CD4-positive, alpha-beta T cell treated with Interleukin-21 for 1 hour (primary cell): ENCODE measurements around the gene TENM4.

Experiments
- DNase-seq: peaks from one replicate; pipeline ENCODE4 v3.0.0-alpha.2; 2020

Gene TENM4

DNA sequence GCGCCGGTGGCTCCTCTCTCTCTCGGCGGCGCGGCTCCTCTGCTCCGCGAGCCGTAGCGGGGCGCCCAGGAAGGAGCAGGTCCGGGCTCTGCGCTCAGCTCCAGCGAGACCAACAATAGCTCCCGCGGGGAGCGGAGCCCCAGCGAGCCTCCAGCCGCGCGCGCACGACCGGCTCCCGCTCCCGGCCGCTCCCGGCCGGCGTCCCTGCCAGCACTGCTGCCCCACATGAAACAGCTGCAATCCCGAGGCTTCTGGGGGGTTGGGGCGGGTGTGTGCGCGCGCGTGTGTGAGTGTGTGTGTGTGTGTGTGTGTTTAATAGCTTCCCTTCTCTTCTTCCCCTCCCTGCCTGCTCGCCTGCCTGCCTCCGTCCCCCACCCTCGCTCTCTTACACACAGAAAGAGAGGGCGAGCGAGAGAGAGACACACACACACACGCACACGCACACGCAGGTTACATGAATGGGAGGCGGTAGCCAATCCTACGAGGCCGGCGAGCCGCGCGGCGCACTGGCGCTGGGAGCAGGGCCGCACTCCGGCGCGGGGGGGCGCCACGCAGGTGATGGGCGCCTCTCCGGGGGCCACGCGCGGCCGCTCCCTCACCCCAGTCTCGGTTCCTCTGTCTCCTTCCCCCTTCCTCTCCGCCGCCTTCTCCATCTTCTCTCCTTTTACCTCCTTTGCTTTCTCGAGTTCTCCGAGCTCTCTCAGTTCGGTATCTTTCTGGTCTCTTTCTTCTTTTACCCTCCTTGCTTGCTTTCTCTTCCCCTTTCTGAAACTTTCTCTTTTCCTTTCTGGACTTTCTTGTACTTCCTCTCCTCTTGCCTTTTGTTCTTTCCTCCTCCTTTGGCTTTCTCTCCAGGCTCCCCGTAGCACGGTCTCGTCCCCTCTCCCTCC, at the start of gene TENM4:
Gene TENM4, minus strand, starts transcription at position 460 of the 890 bp plus-strand sequence. CDS start 371,086 bp downstream, outside the sequence.
- DNase-seq, result no peak

DNA sequence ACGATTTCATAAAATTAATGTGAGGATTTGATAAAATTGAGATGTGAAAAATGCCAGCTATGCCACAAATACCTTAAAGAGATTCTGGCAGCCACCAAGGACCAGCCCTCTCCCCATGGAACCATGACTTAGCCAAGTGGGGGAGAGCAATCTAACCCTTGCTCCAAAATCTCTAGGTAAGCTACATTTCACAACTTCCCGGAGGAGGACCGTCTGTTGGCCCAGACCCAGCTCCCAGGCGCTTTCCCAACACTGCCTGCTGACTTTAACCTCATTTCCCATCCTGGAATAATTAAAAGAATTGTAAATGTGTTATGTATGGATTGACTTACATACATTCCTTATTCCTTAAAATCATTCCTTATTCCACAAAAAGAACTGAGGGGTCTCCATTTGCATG, 47.5 kb upstream of the TENM4 start:
- DNase-seq, result no peak

DNA sequence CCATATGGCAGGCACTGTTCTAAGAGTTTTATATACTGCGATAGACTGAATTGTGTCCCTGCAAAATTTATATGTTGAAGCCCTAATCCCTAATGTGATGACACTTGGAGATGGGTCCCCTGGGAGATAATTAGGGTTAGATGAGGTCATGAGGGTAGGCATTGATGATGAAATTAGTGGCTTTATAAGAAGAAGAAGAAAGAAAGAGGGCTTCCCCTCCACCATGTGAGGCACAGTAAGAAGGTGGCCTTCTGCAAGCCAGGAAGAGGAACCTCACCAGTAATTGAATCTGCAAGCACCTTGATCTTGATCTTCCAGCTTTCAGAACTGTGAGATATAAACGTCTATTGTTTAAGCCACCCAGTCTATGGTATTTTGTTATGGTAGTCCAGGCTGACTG, 46.6 kb upstream of the TENM4 start:
- no peak for DNase-seq

DNA sequence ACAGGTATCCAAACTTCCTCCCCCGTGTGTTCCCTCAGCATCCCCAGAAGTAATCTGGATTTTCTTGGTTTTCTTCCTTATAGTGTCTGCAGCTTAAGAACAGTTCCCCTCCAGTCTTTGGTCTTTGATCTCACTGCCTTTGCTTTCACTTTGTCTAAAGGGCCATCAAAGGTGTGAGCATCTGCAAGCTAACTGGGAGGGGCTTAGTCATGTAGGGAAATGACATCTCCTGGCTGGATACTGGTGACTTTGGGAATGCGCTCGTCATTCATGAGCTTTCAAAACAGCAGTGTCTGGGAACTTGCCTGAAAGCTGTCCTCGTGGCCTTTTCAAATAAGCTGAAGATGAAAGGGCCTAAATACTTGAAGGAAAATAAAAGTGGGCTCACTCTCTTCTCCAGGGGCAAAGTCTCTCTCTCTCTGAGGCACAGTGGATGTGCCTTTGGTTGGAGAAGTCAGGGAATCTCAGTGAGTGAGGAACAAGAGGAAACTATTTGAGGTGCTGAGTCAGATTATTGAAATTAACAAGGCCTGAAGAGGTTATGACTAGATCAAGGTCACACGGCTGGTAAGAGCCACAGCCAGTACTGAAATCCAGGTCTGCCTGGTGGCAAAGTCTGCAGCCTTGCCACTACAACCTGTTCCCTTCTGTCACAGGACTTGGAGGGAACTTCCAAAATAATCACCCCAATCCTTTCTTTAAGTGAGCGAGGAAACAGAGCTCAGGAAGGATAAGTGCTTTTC, 45.6 kb upstream of the TENM4 start:
- no peak for DNase-seq

DNA sequence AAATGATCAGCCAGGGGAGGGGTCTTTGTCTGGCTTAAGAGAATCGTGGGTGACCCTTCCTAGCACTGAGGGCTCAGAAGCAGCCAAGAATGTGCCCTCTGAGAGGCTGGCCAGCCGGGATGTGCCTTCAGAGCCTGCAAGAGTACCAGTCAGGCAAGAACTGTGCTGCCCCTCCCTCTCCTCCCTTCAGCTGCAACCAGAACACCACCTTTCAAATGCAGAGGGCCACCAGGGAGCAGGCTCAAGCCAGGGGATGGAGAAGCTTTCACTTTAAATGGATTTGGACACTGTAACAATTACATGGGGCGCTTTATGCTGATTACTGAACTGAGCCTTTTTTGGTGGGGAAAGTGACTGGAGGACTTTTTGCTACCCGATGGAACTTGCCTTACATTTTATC, 44.9 kb upstream of the TENM4 start:
- no peak for DNase-seq

DNA sequence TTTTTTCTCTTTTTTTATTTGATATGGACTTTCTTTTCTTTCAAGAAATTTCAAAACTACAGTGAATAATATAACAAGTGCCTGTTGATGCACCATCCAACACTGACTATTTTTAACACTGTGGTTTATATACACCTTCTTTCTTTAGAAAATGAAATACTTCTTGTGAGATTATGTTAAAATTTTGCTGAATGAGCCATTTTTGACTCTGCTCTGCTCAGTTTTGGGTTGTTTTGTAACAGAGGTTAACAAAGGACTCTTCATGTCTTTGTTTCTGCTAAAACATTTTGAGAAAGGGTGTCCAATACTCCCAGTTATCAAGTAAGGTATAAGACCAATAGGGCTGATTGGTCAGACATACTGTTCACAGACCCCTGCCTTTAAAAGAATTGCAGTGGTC, 44.0 kb upstream of the TENM4 start:
- no peak for DNase-seq

DNA sequence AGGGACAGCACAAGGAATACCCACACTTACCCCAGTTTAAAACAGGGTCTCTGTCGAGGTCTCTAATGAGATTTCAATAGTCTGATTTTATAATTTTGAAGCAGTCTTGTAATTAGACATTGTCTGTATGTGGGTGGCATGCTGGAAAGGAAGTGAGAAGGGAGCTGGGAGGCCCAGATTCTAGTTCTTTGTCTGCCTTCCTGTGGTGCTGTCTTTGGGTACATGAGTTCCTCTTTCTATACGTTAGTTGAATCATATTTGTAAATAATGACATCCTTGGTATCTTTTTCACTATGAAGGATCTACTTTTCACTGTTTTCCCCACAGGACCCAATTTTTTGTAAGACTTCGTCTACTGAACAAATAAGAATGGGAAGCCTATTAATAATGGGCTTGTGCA, 42.0 kb upstream of the TENM4 start:
- DNase-seq, result no peak

DNA sequence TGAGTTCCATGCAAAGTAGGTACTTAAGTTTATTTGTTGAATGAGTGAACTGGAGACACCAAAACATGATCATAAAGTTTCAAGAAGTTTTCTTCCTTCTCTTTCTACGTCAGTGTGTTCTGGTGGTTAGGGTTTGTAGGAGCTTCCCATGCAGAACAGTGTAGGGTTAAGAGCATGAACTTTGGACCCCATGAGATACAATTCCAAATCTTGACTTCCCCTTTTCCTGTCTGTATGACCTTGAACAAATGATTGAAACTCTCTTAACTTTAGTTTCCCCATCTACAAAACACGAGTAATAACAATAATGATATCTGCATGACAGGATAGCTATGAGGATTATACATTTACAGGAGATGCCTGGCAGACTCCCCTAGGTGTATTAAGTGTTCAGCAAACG, 41.0 kb upstream of the TENM4 start:
- no peak for DNase-seq

DNA sequence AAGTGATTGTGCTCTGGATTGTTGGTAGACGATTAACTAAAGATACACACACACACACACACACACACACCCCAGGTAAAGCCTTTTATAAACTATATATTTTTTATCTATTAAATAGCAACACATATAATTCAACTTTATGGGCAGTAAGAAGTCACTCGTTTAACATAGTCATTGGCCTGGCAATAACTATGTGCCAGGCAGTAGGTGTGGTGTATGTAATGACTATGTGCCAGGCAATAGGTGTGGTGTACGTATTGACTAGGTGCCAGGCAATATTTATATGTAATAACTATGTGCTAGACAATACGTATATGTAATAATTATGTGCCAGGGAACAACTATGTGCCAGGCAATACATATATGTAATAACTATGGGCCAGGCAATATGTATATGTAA, 40.0 kb upstream of the TENM4 start:
- DNase-seq, result no peak

DNA sequence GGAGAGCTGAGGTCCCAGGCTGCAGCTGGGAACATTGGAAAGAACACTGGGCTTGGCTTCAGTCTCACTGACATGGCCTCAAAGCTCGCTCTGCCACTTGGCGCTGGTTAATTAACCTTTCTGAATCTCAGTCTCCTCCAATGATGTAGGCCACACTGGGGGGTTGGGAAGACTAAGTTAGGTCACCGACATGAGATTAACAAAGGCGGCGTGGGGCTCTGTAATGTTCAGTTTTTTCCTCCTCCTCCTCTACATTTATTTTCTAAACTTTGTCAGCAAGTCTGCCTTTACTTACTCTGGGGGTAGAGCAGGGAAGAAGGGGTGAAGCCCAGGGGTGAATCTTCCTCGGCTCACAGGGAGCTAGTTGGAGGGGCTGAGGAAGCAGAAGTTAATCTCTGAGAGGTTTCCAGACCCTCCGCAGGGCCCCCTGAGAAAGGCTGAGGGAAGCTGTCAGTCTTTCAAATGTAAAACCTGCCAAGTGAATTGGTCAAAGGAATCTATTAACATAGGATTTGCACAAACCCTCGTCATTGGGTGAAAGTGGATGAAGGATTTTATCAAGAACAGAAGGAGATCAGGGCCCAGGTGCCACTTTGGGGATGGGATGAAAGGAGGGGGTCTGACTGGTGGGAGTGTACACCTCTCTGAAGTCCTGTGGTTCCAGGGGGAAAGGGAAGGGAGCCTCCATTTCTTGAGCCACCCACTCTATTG, 32.1 kb upstream of the TENM4 start:
- no peak for DNase-seq

DNA sequence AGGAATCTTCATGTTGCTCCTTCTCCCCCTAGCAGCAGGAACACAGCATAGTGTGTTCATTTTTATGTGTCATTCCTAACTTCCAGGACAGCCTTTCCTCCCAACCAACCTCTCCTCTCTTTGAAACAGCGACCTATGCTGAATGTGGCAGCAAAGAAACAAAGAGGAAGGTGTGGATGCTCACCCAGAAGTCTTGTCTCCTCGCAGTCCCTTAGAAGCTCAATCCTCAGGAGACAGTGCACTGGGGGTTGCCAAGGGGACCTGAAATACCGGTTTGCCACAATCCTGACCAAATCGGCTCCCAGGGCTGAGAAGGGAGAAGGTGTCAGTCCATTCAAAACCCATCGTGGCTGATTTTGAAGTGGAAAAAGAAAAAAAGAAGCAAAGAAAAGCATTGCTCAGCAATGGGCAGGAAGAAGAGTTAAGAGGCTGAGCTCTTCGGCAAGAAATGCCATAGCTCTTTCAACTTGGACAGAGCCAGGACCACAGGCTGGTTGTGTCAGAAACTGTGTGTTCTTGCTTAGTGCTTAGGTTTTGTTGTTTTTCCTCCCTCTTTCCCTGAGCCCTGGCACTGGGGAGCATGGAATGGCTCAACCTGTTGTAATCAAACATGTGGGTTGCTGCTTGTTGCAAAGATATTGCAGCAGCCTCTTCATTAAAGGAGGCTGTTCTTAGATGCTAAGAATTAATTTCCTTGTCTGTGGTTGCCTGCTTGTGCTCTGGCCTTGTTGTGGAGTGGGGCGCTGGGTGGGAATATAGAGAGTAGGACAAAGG, 30.4 kb upstream of the TENM4 start:
- no peak for DNase-seq

DNA sequence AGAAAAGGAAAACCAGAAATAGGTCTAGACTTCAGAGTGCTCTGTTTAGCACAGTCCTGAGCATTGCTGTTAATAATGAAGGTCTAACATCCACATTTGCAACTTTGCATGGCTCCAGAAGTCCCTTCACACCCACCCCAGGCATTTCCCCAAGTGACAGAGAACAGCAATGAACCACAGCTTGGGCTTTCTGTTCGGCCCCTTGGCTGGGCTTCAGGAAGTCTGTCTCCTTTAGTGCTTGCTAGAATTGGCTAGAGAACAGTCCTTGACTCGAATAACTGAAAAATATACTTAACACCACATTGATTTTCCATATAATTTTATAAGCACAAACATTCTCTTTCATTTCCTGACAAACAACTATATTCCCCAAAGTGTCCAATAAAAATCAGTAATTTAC, 29.3 kb upstream of the TENM4 start:
- no peak for DNase-seq

DNA sequence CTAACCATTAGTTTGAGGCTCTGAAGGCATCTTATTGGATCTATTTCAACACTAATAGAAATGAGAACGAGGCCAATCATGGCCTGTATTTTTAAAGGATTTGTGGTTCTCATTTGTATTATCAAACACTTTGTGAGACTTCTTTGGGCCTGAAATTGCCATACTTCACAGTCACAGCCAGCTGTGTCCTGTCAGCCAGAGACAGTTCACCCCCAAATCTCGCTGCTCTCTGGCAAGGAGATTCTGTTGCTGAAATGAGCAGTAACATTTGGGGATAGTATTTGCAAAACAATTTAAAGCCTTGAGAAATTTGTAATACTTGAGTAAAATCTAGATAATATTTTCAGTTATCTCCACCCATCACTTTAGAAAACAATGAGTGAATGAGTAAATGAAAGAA, 26.9 kb upstream of the TENM4 start:
- no peak for DNase-seq

DNA sequence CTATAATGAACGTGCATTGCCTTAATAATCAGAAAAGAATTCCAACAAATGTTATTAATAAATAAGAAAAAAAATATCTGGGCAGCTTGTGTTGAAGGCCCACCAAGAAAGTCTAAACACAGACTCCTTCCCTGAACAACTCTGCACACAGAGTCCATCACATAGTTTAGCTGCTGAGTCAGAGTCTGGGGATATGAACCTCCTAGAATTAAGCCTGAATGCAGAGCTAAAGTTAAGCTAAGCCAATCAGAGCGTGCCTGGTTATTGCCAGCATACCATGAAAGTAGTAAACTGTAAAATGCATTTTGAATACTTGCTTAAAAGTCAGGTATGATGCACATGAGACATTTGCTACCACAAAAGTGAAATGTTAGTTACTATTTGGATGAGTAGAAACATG, 25.6 kb upstream of the TENM4 start:
- DNase-seq, result no peak

DNA sequence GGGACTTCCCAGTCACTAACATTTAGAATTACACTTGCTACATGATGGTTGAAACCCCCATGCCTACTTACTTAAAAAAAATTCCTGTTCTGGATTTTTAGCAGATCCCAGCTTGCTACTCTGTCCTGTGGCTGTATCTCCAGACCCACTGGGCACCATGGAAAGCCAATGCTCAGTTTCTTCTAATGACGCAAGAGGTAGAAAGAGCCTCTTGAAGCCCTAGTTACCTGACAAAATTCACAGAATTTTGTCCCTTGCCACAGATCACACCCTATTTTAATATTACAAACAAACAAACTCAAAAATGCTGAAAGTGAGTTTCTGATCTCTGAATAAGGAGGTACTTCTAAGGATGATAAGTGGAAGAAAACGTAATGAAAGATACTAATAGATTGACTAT, 24.3 kb upstream of the TENM4 start:
- no peak for DNase-seq

DNA sequence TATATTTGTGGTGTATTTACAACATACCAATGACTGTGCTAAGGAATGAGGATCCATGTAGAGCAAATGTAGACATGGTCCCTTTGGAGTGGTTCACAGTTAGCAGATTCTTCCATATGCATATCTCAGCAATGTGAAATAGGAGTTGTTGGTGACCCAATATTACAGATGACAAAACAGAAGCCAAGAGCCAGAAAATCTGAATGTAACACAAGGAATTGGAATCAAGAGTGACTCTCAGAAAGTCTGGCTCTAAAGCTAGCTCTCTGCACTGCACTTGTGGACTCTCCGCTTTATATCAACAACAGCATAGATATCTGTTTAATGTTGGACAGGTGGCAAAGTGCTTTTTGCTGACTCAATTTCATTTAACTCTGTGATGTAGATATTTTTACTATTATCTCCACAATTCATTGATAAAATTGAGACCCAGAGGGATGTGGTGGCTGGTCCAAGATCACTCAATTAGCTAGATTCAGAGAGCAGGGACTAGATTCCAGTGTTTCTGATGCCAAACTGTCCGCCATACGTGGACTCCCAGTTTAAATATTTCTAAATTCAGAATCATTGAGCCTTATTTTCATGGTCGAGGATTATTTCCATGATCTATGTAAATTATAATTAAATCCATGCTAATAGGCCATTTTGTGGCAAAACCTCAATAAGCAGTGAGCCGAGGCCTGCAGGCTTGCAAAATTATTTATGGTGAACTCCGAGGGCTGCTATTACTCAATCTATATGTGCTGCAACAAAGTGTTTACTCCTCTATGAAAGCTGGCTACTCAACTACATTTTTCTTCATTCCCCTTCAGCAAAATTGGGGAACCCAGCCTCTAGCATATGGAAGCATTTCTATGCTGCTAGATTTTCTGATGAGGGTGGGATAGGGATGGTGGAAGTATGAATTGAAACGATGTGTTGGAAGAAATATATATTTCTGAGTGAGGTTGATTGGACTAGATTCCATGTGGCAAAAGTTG, 21.1 kb upstream of the TENM4 start:
- DNase-seq, result no peak

DNA sequence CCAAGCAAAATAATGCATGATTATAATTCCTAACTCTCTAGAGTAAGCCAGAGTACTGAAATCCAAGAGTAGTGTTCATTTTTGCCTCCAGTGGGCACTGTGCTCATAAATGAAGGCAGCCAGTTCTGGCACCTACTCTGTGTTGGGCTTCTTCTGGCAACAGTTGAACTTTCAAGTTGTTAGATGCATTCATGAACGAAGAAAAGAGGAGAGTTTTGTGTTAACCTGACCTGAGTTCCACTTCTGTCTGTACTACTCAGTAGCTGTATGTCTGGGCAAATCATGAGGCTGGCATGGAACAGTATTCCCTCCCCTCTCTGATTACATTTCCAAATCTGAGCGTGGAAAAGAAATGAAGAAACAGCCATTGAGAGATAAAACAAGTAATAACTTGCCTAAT, 20.3 kb upstream of the TENM4 start:
- no peak for DNase-seq

DNA sequence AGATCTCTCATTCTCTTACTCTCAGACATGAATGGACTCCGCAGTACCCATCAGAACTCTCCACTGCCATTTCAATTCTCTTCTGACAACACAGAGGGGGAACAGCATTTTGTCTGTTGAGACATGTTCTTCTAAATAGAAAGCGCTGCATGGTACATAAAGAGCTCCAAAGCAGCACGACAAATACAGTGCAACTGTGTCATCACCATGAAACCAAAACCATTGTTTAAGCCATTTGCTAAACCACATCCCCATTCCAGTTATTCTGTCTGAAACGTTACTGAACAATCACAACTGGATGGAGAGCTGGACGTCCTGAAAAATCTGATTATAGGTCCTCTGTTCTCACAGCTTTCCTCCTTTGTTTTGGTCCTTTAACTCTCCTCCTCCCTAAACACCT, 17.9 kb upstream of the TENM4 start:
- DNase-seq, result no peak

DNA sequence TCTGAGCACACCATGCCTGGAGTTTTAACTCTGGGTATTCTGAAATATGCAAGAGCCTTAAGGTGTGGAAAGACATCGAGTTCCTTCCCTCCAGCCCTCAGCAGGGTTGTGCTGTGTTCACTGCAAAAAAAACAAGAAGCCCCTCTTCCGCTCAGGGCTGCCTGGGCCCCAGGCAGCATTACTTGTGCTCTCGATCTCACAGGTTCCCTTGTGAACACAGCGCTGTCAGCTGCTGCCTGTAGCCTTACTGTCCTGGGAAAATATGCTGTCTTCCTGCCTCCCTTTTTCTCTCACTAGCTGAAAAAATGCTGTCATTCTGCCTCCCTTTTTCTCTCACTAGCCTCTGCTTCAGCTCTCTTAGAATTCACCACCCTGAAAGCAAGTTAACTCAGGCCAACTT, 15.7 kb upstream of the TENM4 start:
- no peak for DNase-seq

DNA sequence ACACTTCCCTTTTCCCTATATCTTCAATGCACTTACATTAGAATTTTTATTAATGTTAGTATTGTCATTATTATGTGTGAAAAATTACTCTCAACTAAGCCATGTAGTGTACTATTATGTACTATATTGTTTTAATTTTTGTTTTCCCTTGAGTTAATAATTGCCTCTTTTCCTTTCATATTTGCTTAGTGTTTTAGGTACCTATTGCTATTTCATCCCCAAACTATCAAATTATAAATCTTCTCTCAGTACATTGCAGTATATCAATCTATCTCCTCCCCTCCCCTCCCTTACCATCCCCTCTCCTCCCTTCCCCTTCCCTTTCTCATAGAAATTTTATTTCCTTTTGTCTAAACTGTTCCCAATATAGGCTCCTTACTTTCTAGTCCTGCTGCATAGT, 12.8 kb upstream of the TENM4 start:
- DNase-seq, result no peak

DNA sequence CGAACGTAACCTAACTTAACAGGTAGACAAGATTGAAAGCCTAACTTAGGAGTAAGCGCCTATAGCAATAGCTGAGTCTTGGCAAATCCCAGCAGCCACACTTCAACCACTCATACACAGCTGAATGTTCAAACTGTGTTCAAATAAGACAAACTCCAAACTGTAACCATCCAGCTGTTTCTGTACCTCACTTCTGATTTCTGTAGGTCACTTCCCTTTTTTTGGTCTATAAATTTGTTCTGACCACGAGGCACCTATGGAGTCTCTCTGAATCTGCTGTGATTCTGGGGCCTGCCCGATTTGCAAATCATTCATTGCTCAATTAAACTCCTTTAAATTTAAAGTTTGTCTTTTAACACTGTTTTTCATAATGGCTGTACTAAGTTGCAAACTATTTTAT, 8.2 kb upstream of the TENM4 start:
- DNase-seq, result no peak
